CD4-positive, alpha-beta T cell (primary cell): ENCODE measurements around the gene SLCO2A1. TPM values are rescaled to one million over a fixed set of nuclear protein-coding genes. Genes with fewer than 3 reads are reported as not detected.

ENCODE experiments used
- ATAC-seq: fragments of 200-7000 bp; cut with Tn5 transposase; one replicate; pipeline ENCODE4 v1.10.0; 2022; ENCODE audit warnings: mild to moderate bottlenecking; ENCODE audit not compliant: poor library complexity
- CTCF ChIA-PET: fragments of 350-600 bp; sonication (Branson Sonifier 250); formaldehyde crosslinking; loops from one replicate; lab custom pipeline; 2021; ENCODE audit warnings: antibody characterized with exemption, inconsistent platforms; lab: Charles Lee
- POLR2A ChIA-PET: fragments of 350-600 bp; sonication (Branson Sonifier 250); formaldehyde crosslinking; loops from one replicate; lab custom pipeline; 2021; ENCODE audit warnings: antibody characterized with exemption, inconsistent platforms; lab: Charles Lee
- DNase-seq, 14 experiments: peaks; one replicate each; pipeline ENCODE4 v3.0.0-alpha.2; 2013 to 2020; ENCODE audit warnings: mixed read lengths in 2 of 14
- H3K27ac ChIP-seq, 2 donors: one replicate each; pipeline versions ENCODE4 v1.5.1 to v1.7.0; 2013; ENCODE audit warnings: low read length in 2 of 2, low read depth in 1 of 2, mild to moderate bottlenecking in 1 of 2
- H3K27me3 ChIP-seq, 2 experiments: 1 replicate in 1 of 2; 2 replicates in 1 of 2; pipeline versions ENCODE4 v1.6.1 to v1.7.0; 2013; ENCODE audit warnings: low read length in 2 of 2, control low read depth in 1 of 2, mild to moderate bottlenecking in 1 of 2, moderate library complexity in 1 of 2; ENCODE audit not compliant: insufficient read depth in 2 of 2, control insufficient read depth in 1 of 2
- H3K36me3 ChIP-seq: one replicate; pipeline ENCODE4 v1.6.1; 2013; ENCODE audit warnings: low read length, control low read depth; ENCODE audit not compliant: insufficient read depth
- H3K4me1 ChIP-seq: one replicate; pipeline ENCODE4 v1.6.1; 2013; ENCODE audit warnings: low read length, control low read depth; ENCODE audit not compliant: insufficient read depth
- H3K4me3 ChIP-seq: one replicate; pipeline ENCODE4 v1.5.1; 2013; ENCODE audit warnings: mild to moderate bottlenecking, low read length, moderate library complexity
- H3K9me3 ChIP-seq, 2 experiments: 1 replicate in 1 of 2; 2 replicates in 1 of 2; pipeline versions ENCODE4 v1.6.1 to v1.7.0; 2013; ENCODE audit warnings: low read length in 2 of 2, mild to moderate bottlenecking in 2 of 2, control low read depth in 1 of 2, moderate library complexity in 1 of 2; ENCODE audit not compliant: control insufficient read depth in 1 of 2, insufficient read depth in 1 of 2
- H3K27ac Mint-ChIP-seq: one replicate; pipeline ENCODE4 v1.8.0; 2020; ENCODE audit warnings: mixed read lengths
- H3K27me3 Mint-ChIP-seq: one replicate; pipeline ENCODE4 v1.8.0; 2021; ENCODE audit warnings: mixed read lengths
- H3K36me3 Mint-ChIP-seq: one replicate; pipeline ENCODE4 v1.8.0; 2021; ENCODE audit warnings: low read depth, mixed read lengths
- H3K4me1 Mint-ChIP-seq: one replicate; pipeline ENCODE4 v1.8.0; 2021; ENCODE audit warnings: low read depth, mixed read lengths
- H3K4me3 Mint-ChIP-seq: one replicate; pipeline ENCODE4 v1.8.0; 2020; ENCODE audit warnings: mild to moderate bottlenecking, mixed read lengths
- H3K9me3 Mint-ChIP-seq: one replicate; pipeline ENCODE4 v1.8.0; 2020; ENCODE audit warnings: mixed read lengths
- intact Hi-C, 2 experiments: fragments of 100-400 bp; cut with DNase I in 1 of 2; cut with micrococcal nuclease in 1 of 2; formaldehyde crosslinking; loops; one replicate each; pipeline versions ENCODE4 v1.15.1 to v1.9.0; 2023 to 2025; cut with DNase I, micrococcal nuclease
- total RNA-seq, 174 experiments: library from RNA in 2 of 174; stranded (reverse) in 2 of 174; gene quantifications; one replicate each; pipeline ENCODE4 v1.2.3 and lab custom pipeline; 2021 to 2026
- TF ChIP-seq, protein P1 (sequence below): fragments of 200-600 bp; IDR thresholded peaks from one replicate; pipeline ENCODE4 v1.8.0; 2022; ENCODE audit warnings: antibody characterized with exemption, mild to moderate bottlenecking

The SLCO2A1 gene
- total RNA-seq, 2 experiments from 2014 or later = not detected

DNA sequence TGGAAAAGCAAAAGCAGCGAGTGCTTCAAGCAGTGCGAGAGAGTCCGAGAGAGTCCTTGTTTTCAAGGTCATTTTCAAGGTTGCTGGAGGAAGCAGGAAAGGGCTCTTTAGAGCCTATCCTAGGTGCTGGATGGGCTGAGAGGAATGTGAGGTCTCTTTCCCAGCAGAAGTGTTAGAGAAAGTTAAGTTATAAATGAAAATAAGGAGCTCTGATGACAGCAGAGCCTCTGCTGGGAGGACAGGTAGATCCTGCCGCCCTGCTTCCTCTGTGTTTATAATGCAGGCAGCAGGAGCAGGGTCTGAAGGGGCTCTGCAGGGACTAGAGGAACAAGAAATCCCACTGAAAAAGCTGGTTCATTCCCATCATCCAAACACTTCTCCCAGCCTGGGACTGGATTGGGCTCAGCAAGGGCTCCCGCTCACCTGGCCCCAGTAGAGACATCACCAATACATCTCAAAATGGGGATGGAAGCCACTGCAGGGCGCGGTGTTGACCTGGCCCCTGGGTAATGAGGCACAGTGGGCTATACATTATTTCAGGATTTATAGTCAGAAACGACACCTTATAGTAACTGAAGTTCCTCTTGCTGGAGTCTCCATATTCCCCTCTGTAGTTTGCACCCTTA, 92.6 kb downstream of the SLCO2A1 start:
- Mint-ChIP-seq H3K9me3 (no peaks in the 10 kb centered on the region), H3K4me3 (no peak overlapping the region), H3K27me3 (no peaks in the 10 kb centered on the region), H3K36me3 (no peaks in the 10 kb centered on the region), H3K4me1 (peaks cover under 1% of the 10 kb centered on the region), H3K27ac (no peak overlapping the region)
- Histone ChIP-seq H3K27me3 (peaks cover 0 to 3% of the 10 kb centered on the region in 2 experiments), H3K9me3 (no peaks in the 10 kb centered on the region), H3K36me3 (no peaks in the 10 kb centered on the region), H3K27ac (no peak overlapping the region), H3K4me3 (no peak overlapping the region), H3K4me1 (no peaks in the 10 kb centered on the region)
- ChIA-PET CTCF (no interaction called here), POLR2A (no interaction called here)
- TF ChIP-seq, protein P1, sequence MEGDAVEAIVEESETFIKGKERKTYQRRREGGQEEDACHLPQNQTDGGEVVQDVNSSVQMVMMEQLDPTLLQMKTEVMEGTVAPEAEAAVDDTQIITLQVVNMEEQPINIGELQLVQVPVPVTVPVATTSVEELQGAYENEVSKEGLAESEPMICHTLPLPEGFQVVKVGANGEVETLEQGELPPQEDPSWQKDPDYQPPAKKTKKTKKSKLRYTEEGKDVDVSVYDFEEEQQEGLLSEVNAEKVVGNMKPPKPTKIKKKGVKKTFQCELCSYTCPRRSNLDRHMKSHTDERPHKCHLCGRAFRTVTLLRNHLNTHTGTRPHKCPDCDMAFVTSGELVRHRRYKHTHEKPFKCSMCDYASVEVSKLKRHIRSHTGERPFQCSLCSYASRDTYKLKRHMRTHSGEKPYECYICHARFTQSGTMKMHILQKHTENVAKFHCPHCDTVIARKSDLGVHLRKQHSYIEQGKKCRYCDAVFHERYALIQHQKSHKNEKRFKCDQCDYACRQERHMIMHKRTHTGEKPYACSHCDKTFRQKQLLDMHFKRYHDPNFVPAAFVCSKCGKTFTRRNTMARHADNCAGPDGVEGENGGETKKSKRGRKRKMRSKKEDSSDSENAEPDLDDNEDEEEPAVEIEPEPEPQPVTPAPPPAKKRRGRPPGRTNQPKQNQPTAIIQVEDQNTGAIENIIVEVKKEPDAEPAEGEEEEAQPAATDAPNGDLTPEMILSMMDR = no peak
- intact Hi-C loops = no loop called here
- ATAC-seq (no peak), DNase-seq (no peak)

DNA sequence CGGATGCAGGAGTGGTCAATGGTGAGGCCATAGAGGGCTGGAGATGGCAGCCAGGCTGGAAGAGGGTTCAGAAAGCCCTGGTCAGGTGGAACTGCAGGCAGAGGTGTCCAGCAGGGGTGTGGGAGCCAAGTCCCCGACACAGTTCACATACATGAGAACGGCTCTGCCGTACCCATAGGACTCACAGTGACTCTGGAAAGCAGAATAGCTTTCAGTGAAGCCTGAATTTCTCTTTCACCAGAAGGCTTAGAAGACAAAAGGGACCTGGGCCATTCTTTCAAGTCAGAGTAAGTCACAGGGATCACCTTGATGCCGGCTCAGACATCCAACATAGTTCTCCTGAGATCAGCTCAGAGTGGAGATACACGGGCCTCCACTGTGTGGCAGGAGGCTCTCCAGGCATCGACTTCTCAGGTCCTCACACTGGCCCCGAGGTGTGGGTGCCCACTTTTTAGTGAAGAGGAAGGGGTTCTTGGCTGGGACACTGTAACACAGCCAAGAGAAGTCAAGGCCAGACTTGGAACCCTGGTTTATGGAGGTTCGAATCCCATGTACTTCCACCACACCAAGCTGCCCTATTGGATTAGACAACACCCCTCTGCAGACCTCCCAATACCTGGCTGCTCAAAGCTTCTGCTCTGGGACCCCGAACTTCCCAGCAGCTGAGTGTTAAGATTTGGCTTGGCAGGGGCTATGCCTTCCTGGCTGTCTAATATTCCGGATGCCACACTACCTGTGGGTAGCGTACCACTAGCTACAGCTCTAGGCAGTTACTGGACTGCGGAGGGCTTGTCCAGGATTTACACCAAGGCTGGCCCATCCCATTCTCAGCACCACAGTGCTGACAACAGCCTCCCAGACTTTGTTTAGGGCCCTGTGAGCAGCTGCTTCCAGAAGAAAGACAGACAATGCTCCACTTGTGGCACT, 93.6 kb downstream of the SLCO2A1 start:
- Mint-ChIP-seq H3K27ac (no peak overlapping the region), H3K27me3 (no peaks in the 10 kb centered on the region), H3K4me3 (no peak overlapping the region), H3K9me3 (no peaks in the 10 kb centered on the region), H3K4me1 (no peaks in the 10 kb centered on the region), H3K36me3 (no peaks in the 10 kb centered on the region)
- no peaks in the 10 kb centered on the region for H3K9me3 ChIP-seq
- TF ChIP-seq, protein P1 = no peak
- H3K4me3 ChIP-seq = no peak overlapping the region
- intact Hi-C loops = no loop called here
- H3K4me1 ChIP-seq = no peaks in the 10 kb centered on the region
- H3K27ac ChIP-seq = no peak overlapping the region
- no peaks in the 10 kb centered on the region for H3K36me3 ChIP-seq
- H3K27me3 ChIP-seq = peaks cover 0 to 3% of the 10 kb centered on the region in 2 experiments
- CTCF ChIA-PET = no interaction called here
- POLR2A ChIA-PET = no interaction called here
- no peak for DNase-seq
- ATAC-seq = no peak

DNA sequence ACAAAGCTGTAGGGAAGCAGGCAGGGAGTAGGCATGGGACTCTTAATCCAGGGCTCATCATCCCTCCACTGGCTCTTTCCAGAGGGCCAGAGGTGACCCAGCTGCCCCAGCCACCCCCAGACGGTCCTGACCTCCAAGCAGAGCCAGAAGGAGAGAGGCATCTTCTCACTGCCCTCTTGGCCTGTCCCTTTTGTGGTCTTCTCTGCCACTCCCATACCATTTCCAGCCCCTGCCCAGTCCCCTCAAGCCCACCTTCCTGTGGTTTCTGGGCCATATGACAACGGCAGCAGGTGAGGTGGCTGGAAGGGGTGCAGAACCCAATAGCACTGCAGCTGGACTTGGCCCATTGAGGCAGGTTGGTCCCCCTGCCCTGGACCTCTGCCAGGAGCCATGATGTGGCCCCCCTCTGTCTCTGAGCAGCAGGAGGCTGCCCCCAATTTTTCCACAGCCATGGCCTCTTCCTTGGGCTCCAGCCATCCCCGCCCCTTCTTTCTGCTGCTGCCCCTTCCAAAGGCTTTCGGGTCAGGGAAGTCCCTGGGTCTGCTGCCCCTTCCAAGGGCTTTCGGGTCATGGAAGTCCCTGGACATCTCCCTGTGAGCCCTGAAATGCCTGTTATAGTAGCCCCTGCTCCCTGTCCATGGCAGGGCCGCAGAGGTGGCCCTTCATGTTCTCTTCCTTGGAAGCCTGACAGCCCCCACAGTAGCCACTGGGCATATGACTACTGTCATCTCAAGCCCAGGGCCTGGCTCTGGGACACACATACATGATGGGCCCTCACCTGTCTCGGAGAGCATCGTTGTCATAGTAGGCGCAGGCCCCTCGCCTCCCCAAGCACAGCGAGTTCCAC, 94.5 kb downstream of the SLCO2A1 start:
- H3K36me3 Mint-ChIP-seq = no peaks in the 10 kb centered on the region
- DNase-seq (no peak), ATAC-seq (no peak)
- H3K27me3 Mint-ChIP-seq = no peaks in the 10 kb centered on the region
- intact Hi-C loops = no loop called here
- H3K4me3 ChIP-seq = no peak overlapping the region
- H3K27ac ChIP-seq = no peak overlapping the region
- H3K4me1 ChIP-seq = no peaks in the 10 kb centered on the region
- no peaks in the 10 kb centered on the region for H3K9me3 ChIP-seq
- no peak overlapping the region for H3K27ac Mint-ChIP-seq
- ChIA-PET CTCF (no interaction called here), POLR2A (no interaction called here)
- no peak overlapping the region for H3K4me3 Mint-ChIP-seq
- TF ChIP-seq, protein P1 = no peak
- no peaks in the 10 kb centered on the region for H3K4me1 Mint-ChIP-seq
- H3K27me3 ChIP-seq = peaks cover 0 to 3% of the 10 kb centered on the region in 2 experiments
- H3K9me3 Mint-ChIP-seq = no peaks in the 10 kb centered on the region
- H3K36me3 ChIP-seq = no peaks in the 10 kb centered on the region
